NCI-H510A (cell line): ENCODE measurements around the gene METTL25B.

Source experiments
- DNase-seq: peaks from one replicate; lab custom pipeline; 2025; lab: John Stamatoyannopoulos, UW

Gene METTL25B

GRCh38 chr1:156727926-156728598 is at the start of gene METTL25B:
Gene METTL25B (plus strand): TSS chr1:156728469. CDS start chr1:156729105, 636 bp downstream.
- peak; percentile 75 for DNase-seq

- no peak for DNase-seq
Measured at GRCh38 chr1:156680056-156680455, 48.2 kb upstream of the METTL25B start.

GRCh38 chr1:156681196-156681960 is 46.9 kb upstream of the METTL25B start:
- no peak for DNase-seq

- DNase-seq, result no peak
Measured at GRCh38 chr1:156682166-156682890, 45.9 kb upstream of the METTL25B start.

- no peak for DNase-seq
Measured at GRCh38 chr1:156684227-156684782, 44.0 kb upstream of the METTL25B start.

- peak; percentile 84 for DNase-seq
Measured at GRCh38 chr1:156689035-156689952, 39.0 kb upstream of the METTL25B start.

- no peak for DNase-seq
Measured at GRCh38 chr1:156689953-156690674, 38.2 kb upstream of the METTL25B start.

GRCh38 chr1:156690675-156691036 is 37.6 kb upstream of the METTL25B start:
- DNase-seq, result no peak

GRCh38 chr1:156691191-156691590 is 37.1 kb upstream of the METTL25B start:
- DNase-seq, result no peak

- no peak for DNase-seq
Measured at GRCh38 chr1:156691665-156692440, 36.4 kb upstream of the METTL25B start.

- no peak for DNase-seq
Measured at GRCh38 chr1:156692441-156692924, 35.8 kb upstream of the METTL25B start.

- peak; percentile 92 for DNase-seq
Measured at GRCh38 chr1:156692925-156693847, 35.1 kb upstream of the METTL25B start.

- DNase-seq, result no peak
Measured at GRCh38 chr1:156693848-156694689, 34.2 kb upstream of the METTL25B start.

- no peak for DNase-seq
Measured at GRCh38 chr1:156694690-156694962, 33.6 kb upstream of the METTL25B start.

GRCh38 chr1:156696755-156697154 is 31.5 kb upstream of the METTL25B start:
- DNase-seq, result no peak

GRCh38 chr1:156697481-156697880 is 30.8 kb upstream of the METTL25B start:
- peak; percentile 87 for DNase-seq

GRCh38 chr1:156698995-156699394 is 29.3 kb upstream of the METTL25B start:
- DNase-seq, result no peak
